ENCODE measurements around the gene TBX1. TPM values are rescaled to one million over a fixed set of nuclear protein-coding genes. Genes with fewer than 3 reads are reported as not detected.
"Not testable (repeated sequence)": the region's sequence is repeated elsewhere in the genome, so short reads cannot be mapped to it uniquely, and the experiment has no call there.

The TBX1 gene
- total and polyA plus RNA-seq, 2 of the 13 experiments (the other 11 are each of a cell fraction or from before 2014, with no cell fraction given), result not detected

DNA sequence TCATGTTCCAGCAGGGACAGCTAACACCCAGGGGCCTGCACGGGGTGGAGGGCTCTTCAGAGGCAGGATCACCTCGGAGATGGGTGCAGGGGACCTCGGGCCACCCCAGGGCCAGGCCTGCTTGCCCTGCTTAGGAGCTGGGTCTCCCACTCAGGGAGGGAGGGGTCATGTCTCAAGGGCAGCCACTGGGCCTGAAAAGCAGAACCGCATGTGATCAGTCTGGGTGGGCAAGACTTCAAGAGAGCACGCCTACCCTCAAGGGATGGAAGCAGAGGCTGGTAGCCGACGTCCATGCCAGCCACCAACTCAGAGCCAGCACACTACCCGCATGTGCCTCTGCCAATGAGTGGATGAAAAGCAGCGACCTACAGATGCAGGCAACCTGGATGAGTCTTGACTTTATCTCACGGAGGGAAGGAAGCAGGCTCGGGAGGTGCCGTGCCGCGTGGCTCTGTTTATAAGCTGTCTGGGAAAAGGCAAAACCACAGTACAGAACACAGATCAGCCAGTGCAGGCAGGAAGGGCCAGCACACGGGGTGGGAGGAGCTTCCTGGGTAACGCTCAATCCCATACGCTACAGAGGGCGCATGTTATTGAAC, 16.0 kb downstream of the TBX1 start (continued):
- no peak for TF ChIP-seq ZNF142 (CRISPR knock-in tag; IDR thresholded peaks at IDR 0.05)
- no peak for TF ChIP-seq ZBTB38 (CRISPR knock-in tag; IDR thresholded peaks at IDR 0.05)
- no peak for TF ChIP-seq ZNF83 (CRISPR knock-in tag; IDR thresholded peaks at IDR 0.05; ENCODE audit: borderline replicate concordance)

GRCh38 chr22:19777192-19777591, 16.6 kb downstream of the TBX1 start:
- intact Hi-C loops (cut with micrococcal nuclease; ENCODE audit: unreplicated experiment); FAIRE-seq: not testable (repeated sequence)

More at GRCh38 chr22:19777192-19777591, 16.6 kb downstream of the TBX1 start:
- H4K20me1 ChIP-seq (ENCODE audit: insufficient read depth, low read length); H3K36me3 ChIP-seq (replicated peaks in 1 of 2; ENCODE audit: control insufficient read depth in 1 of 2, insufficient read depth in 2 of 2, low read length in 2 of 2); H3K4me2 ChIP-seq (ENCODE audit: low read depth, low read length); CTCF ChIA-PET (ENCODE audit: low intra/inter-chr PET ratio, low total read pairs); POLR2A ChIA-PET; DNase-seq (ENCODE audit: low spot score); H3K9ac ChIP-seq (ENCODE audit: insufficient read depth, low read depth, low read length); H3K9me3 ChIP-seq (ENCODE audit: low read length); ATAC-seq; H3K79me2 ChIP-seq (ENCODE audit: insufficient read depth, low read length); H3K4me1 ChIP-seq (ENCODE audit: insufficient read depth, low read length); in situ Hi-C loops (cut with HindIII; ENCODE audit: extremely low pct_ligation_motif_present, low pct_unique_long_range_greater_than_20kb); BruUV-seq (replicated peaks); H3K4me3 ChIP-seq (replicated peaks in 1 of 3; ENCODE audit: insufficient read depth in 1 of 3, low read depth in 2 of 3, low read length in 3 of 3); H3K27ac ChIP-seq (ENCODE audit: extremely low read length, insufficient read depth, low read length); H2AFZ ChIP-seq (ENCODE audit: low read length): not testable (repeated sequence)
- H3K27me3 ChIP-seq (ENCODE audit: control insufficient read depth in 1 of 2, insufficient read depth in 2 of 2, low read length in 2 of 2), result peaks cover 5 to 56% of the 10 kb centered on the region in 2 experiments; a peak in 4 of 5 replicates
- 62% methylated on average over 5 of the region's 6 CpGs for WGBS (ENCODE audit: low lambda C conversion rate)
